HepG2 (cell line): ENCODE data around the gene SCMH1. TPM values are rescaled to one million over a fixed set of nuclear protein-coding genes. Genes with fewer than 3 reads are reported as not detected.

ENCODE experiments used
- ASH2L ChIP-seq: fragments of 300-600, 200-600 bp; sonication (generic); IDR thresholded peaks from 2 replicates; pipeline ENCODE4 v1.7.0; 2017; ENCODE audit warnings: low read depth, mild to moderate bottlenecking, moderate library complexity, mixed read lengths, low read length; ENCODE audit not compliant: insufficient read length
- GABPA ChIP-seq, 2 experiments: IDR thresholded peaks; 2 replicates each; pipeline ENCODE4 v1.6.1; 2011 to 2016; ENCODE audit warnings: low read depth in 2 of 2, low read length in 1 of 2, missing biosample characterization in 1 of 2, missing genetic modification characterization in 1 of 2
- HOXA9 ChIP-seq: sonication (generic); formaldehyde crosslinking; IDR thresholded peaks from 2 replicates; pipeline ENCODE4 v1.8.1; 2022; ENCODE audit warnings: missing genetic modification reagents, mild to moderate bottlenecking, moderate library complexity, borderline replicate concordance
- MED13 ChIP-seq: sonication (generic); formaldehyde crosslinking; IDR thresholded peaks from 2 replicates; pipeline ENCODE4 v1.5.0; 2020; ENCODE audit warnings: missing genetic modification reagents
- PHF21A ChIP-seq: sonication (generic); formaldehyde crosslinking; IDR thresholded peaks from 2 replicates; pipeline ENCODE4 v1.5.0; 2020; ENCODE audit warnings: mild to moderate bottlenecking, missing genetic modification reagents
- PLRG1 ChIP-seq: fragments of 450-650 bp; conservative IDR thresholded peaks from 2 replicates; pipeline ENCODE4 v1.6.1; 2016
- POLR2A ChIP-seq, 2 experiments: IDR thresholded peaks; 2 replicates each; pipeline ENCODE4 v1.6.1; 2011; ENCODE audit warnings: low read depth in 2 of 2, low read length in 2 of 2, mild to moderate bottlenecking in 1 of 2, moderate library complexity in 1 of 2; ENCODE audit not compliant: insufficient read depth in 1 of 2
- SMARCC2 ChIP-seq: fragments of 450-650 bp; IDR thresholded peaks from 2 replicates; pipeline ENCODE4 v1.6.1; 2017; ENCODE audit warnings: antibody characterized with exemption, mild to moderate bottlenecking
- SP1 ChIP-seq, 2 experiments: fragments of 450-650 bp in 1 of 2; sonication (generic) in 1 of 2; formaldehyde crosslinking in 1 of 2; IDR thresholded peaks; 2 replicates each; pipeline versions ENCODE4 v1.4.0 to v1.6.1; 2016 to 2020; ENCODE audit warnings: missing genetic modification reagents in 1 of 2
- TCF7L2 ChIP-seq: IDR thresholded peaks from 2 replicates; pipeline ENCODE4 v1.6.1; 2011; ENCODE audit warnings: mild to moderate bottlenecking, low read depth, low read length, moderate library complexity
- ZKSCAN8 ChIP-seq: IDR thresholded peaks from 2 replicates; pipeline ENCODE4 v1.6.1; 2016; ENCODE audit warnings: borderline replicate concordance, missing genetic modification reagents, missing compliant biosample characterization
- ZNF451 ChIP-seq: sonication (generic); formaldehyde crosslinking; IDR thresholded peaks from 2 replicates; pipeline ENCODE4 v1.5.0; 2020; ENCODE audit warnings: mild to moderate bottlenecking, missing genetic modification reagents
- ZNF672 ChIP-seq: sonication (generic); formaldehyde crosslinking; IDR thresholded peaks from 2 replicates; pipeline ENCODE4 v1.8.1; 2022; ENCODE audit warnings: missing genetic modification reagents
- ZNF781 ChIP-seq: sonication (generic); formaldehyde crosslinking; IDR thresholded peaks from 2 replicates; pipeline ENCODE4 v1.5.1; 2020; ENCODE audit warnings: borderline replicate concordance, mild to moderate bottlenecking, missing genetic modification reagents; ENCODE audit errors: not compliant biosample characterization
- polyA plus RNA-seq, 8 experiments: library from polyadenylated mRNA; depleted of rRNA in 3 of 8; stranded (reverse) in 7 of 8; unstranded in 1 of 8; fragments of >200 nt; fragmentation: Illumina TruSeq in 4 of 8; extraction: Trizol in 4 of 8; gene quantifications; 2 replicates each; pipeline versions ENCODE4 v1.2.1 to v1.2.3, GENCODE V29; 2011 to 2016; ENCODE audit warnings: low read depth in 4 of 8, missing spikeins in 1 of 8, mixed read lengths in 1 of 8; ENCODE audit not compliant: insufficient read depth in 1 of 8
- total RNA-seq, 5 experiments: library from RNA; depleted of rRNA; stranded (reverse); fragments of >200 nt; fragmentation: Illumina TruSeq; extraction: Trizol; gene quantifications; 2 replicates each; pipeline ENCODE4 v1.2.3, GENCODE V29; 2016; ENCODE audit warnings: low read depth in 1 of 5
- TF ChIP-seq, protein P1 (sequence below): sonication (generic); formaldehyde crosslinking; IDR thresholded peaks from 2 replicates; pipeline ENCODE4 v1.5.0; 2020; ENCODE audit warnings: mild to moderate bottlenecking, missing genetic modification reagents
- TF ChIP-seq, protein P2 (sequence below): sonication (generic); formaldehyde crosslinking; IDR thresholded peaks from 2 replicates; pipeline ENCODE4 v1.4.0; 2020; ENCODE audit warnings: mild to moderate bottlenecking, missing genetic modification reagents, borderline replicate concordance
- TF ChIP-seq, protein P3 (sequence below): IDR thresholded peaks from 2 replicates; pipeline ENCODE4 v1.6.1; 2016; ENCODE audit warnings: low read depth, missing genetic modification reagents, missing compliant biosample characterization

The SCMH1 gene
- total and polyA plus RNA-seq, 2 of the 13 experiments (the other 11 are each of a cell fraction or from before 2014, with no cell fraction given): 41.8 to 52.6 TPM

DNA sequence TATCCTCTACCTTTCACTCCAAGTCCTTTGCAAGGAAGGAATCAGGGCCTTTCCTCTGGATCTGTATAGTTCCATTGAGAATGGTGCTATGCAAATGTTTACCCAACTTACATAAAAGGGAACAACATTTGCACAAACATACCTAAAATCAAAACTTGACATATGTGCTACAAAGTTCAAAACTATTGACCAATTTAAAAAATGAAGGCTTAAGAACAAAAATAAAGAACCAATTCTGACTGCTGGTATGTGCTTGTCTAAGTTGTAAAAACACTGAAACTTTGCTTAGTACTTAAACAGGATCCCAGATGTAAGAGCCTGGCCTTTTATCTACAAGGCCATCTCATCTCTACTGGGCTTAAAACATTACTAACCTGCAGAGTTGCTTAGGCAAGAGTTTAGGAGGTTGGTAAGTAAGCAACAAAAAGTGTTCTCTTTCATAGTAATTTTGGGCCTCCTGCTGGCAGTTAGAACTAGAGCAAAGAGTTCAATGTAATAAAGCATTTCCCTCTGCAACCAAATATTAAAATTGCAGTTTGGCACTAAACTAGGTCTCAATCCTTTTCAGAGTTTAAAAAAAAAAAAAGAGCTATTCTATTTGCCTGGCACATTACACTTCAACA, 2.0 kb downstream of the SCMH1 start (continued):
- peak; percentile 85 for TF ChIP-seq TCF7L2
- TF ChIP-seq ZNF451 (CRISPR knock-in tag): no peak
- TF ChIP-seq, protein P1, sequence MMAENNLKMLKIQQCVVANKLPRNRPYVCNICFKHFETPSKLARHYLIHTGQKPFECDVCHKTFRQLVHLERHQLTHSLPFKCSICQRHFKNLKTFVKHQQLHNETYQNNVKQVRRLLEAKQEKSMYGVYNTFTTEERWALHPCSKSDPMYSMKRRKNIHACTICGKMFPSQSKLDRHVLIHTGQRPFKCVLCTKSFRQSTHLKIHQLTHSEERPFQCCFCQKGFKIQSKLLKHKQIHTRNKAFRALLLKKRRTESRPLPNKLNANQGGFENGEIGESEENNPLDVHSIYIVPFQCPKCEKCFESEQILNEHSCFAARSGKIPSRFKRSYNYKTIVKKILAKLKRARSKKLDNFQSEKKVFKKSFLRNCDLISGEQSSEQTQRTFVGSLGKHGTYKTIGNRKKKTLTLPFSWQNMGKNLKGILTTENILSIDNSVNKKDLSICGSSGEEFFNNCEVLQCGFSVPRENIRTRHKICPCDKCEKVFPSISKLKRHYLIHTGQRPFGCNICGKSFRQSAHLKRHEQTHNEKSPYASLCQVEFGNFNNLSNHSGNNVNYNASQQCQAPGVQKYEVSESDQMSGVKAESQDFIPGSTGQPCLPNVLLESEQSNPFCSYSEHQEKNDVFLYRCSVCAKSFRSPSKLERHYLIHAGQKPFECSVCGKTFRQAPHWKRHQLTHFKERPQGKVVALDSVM: peak; percentile 33; the same call in 1 of the 2 replicates
- TF ChIP-seq POLR2A (IDR thresholded peaks at IDR 0.05; ENCODE audit: insufficient read depth in 1 of 2, low read depth in 2 of 2, low read length in 2 of 2): peak in 1 of 2 experiments; percentile 45; a peak in 1 of 4 replicates
- peak; percentile 91 for TF ChIP-seq PHF21A (CRISPR knock-in tag)
- TF ChIP-seq HOXA9 (CRISPR knock-in tag): no peak
- TF ChIP-seq ZNF781 (CRISPR knock-in tag): no peak
- TF ChIP-seq GABPA (IDR thresholded peaks at IDR 0.05; ENCODE audit: low read depth, low read length): no peak
- 0 out of 2 replicates have a peak, but pooled peaks have one; percentile 14 for TF ChIP-seq GABPA (CRISPR knock-in tag; IDR thresholded peaks at IDR 0.05; ENCODE audit: low read depth)
- no peak; the same call in 1 of the 2 replicates for TF ChIP-seq MED13 (CRISPR knock-in tag)
- TF ChIP-seq, protein P2, sequence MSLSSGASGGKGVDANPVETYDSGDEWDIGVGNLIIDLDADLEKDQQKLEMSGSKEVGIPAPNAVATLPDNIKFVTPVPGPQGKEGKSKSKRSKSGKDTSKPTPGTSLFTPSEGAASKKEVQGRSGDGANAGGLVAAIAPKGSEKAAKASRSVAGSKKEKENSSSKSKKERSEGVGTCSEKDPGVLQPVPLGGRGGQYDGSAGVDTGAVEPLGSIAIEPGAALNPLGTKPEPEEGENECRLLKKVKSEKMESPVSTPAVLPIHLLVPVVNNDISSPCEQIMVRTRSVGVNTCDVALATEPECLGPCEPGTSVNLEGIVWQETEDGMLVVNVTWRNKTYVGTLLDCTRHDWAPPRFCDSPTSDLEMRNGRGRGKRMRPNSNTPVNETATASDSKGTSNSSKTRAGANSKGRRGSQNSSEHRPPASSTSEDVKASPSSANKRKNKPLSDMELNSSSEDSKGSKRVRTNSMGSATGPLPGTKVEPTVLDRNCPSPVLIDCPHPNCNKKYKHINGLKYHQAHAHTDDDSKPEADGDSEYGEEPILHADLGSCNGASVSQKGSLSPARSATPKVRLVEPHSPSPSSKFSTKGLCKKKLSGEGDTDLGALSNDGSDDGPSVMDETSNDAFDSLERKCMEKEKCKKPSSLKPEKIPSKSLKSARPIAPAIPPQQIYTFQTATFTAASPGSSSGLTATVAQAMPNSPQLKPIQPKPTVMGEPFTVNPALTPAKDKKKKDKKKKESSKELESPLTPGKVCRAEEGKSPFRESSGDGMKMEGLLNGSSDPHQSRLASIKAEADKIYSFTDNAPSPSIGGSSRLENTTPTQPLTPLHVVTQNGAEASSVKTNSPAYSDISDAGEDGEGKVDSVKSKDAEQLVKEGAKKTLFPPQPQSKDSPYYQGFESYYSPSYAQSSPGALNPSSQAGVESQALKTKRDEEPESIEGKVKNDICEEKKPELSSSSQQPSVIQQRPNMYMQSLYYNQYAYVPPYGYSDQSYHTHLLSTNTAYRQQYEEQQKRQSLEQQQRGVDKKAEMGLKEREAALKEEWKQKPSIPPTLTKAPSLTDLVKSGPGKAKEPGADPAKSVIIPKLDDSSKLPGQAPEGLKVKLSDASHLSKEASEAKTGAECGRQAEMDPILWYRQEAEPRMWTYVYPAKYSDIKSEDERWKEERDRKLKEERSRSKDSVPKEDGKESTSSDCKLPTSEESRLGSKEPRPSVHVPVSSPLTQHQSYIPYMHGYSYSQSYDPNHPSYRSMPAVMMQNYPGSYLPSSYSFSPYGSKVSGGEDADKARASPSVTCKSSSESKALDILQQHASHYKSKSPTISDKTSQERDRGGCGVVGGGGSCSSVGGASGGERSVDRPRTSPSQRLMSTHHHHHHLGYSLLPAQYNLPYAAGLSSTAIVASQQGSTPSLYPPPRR: peak; percentile 98
- TF ChIP-seq, protein P3, sequence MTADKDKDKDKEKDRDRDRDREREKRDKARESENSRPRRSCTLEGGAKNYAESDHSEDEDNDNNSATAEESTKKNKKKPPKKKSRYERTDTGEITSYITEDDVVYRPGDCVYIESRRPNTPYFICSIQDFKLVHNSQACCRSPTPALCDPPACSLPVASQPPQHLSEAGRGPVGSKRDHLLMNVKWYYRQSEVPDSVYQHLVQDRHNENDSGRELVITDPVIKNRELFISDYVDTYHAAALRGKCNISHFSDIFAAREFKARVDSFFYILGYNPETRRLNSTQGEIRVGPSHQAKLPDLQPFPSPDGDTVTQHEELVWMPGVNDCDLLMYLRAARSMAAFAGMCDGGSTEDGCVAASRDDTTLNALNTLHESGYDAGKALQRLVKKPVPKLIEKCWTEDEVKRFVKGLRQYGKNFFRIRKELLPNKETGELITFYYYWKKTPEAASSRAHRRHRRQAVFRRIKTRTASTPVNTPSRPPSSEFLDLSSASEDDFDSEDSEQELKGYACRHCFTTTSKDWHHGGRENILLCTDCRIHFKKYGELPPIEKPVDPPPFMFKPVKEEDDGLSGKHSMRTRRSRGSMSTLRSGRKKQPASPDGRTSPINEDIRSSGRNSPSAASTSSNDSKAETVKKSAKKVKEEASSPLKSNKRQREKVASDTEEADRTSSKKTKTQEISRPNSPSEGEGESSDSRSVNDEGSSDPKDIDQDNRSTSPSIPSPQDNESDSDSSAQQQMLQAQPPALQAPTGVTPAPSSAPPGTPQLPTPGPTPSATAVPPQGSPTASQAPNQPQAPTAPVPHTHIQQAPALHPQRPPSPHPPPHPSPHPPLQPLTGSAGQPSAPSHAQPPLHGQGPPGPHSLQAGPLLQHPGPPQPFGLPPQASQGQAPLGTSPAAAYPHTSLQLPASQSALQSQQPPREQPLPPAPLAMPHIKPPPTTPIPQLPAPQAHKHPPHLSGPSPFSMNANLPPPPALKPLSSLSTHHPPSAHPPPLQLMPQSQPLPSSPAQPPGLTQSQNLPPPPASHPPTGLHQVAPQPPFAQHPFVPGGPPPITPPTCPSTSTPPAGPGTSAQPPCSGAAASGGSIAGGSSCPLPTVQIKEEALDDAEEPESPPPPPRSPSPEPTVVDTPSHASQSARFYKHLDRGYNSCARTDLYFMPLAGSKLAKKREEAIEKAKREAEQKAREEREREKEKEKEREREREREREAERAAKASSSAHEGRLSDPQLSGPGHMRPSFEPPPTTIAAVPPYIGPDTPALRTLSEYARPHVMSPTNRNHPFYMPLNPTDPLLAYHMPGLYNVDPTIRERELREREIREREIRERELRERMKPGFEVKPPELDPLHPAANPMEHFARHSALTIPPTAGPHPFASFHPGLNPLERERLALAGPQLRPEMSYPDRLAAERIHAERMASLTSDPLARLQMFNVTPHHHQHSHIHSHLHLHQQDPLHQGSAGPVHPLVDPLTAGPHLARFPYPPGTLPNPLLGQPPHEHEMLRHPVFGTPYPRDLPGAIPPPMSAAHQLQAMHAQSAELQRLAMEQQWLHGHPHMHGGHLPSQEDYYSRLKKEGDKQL (CRISPR knock-in tag): peak; percentile 97
- no peak for TF ChIP-seq SP1 (IDR thresholded peaks at IDR 0.05)
- TF ChIP-seq SP1 (CRISPR knock-in tag; IDR thresholded peaks at IDR 0.05): no peak
- TF ChIP-seq ZNF672 (CRISPR knock-in tag): no peak
- TF ChIP-seq PLRG1: no peak
- TF ChIP-seq ASH2L: peak; percentile 89
- no peak for TF ChIP-seq SMARCC2
- TF ChIP-seq ZKSCAN8 (CRISPR knock-in tag): peak; percentile 80; the same call in 1 of the 2 replicates
